PC-3 (cell line): ENCODE measurements around the gene FLRT1. TPM values are rescaled to one million over a fixed set of nuclear protein-coding genes. Genes with fewer than 3 reads are reported as not detected.

Source experiments
- ATAC-seq: fragments of 200-7000 bp; cut with Tn5 transposase; 2 replicates; pipeline ENCODE4 v1.9.1; 2020; ENCODE audit warnings: mild to moderate bottlenecking, moderate library complexity
- BruUV-seq: library from RNA; stranded (reverse); fragments of 400-500 nt; replicated peaks from 2 replicates; lab custom pipeline; 2021; lab: Mats Ljungman, UMichigan
- CTCF ChIA-PET: fragments of 300-600 bp; sonication (Branson Sonifier 250); formaldehyde crosslinking; loops from one replicate; lab custom pipeline; 2022; ENCODE audit warnings: antibody characterized with exemption; lab: Charles Lee
- POLR2A ChIA-PET: fragments of 300-600 bp; sonication (Branson Sonifier 250); formaldehyde crosslinking; loops from one replicate; lab custom pipeline; 2022; ENCODE audit warnings: antibody characterized with exemption; ENCODE audit not compliant: unreplicated experiment; lab: Charles Lee
- DNase-seq: peaks from one replicate; pipeline ENCODE4 v3.0.0-alpha.2; 2015
- H2AFZ ChIP-seq: fragments of 300-600 bp; sonication (generic); 2 replicates; pipeline ENCODE4 v1.6.0; 2016; ENCODE audit warnings: antibody characterized with exemption, low read length
- H3F3A ChIP-seq: fragments of 300-600 bp; sonication (generic); one replicate; pipeline ENCODE4 v1.6.0; 2017; ENCODE audit warnings: antibody characterized with exemption, low read length, control low read depth, mild to moderate bottlenecking; ENCODE audit not compliant: unreplicated experiment
- H3K27ac ChIP-seq: fragments of 300-600 bp; sonication (generic); 2 replicates; pipeline ENCODE4 v1.5.1; 2016; ENCODE audit warnings: mild to moderate bottlenecking, low read length
- H3K27me3 ChIP-seq: fragments of 300-600 bp; sonication (generic); 2 replicates; pipeline ENCODE4 v1.6.1; 2016; ENCODE audit warnings: low read length, mixed read lengths
- H3K36me3 ChIP-seq: fragments of 300-600 bp; sonication (generic); 2 replicates; pipeline ENCODE4 v1.6.1; 2016; ENCODE audit warnings: low read depth, mixed run types, low read length, mixed read lengths
- H3K4me1 ChIP-seq: fragments of 300-600 bp; sonication (generic); 2 replicates; pipeline ENCODE4 v1.5.1; 2016; ENCODE audit warnings: low read length; ENCODE audit not compliant: insufficient read depth
- H3K4me2 ChIP-seq: fragments of 300-600 bp; sonication (generic); 2 replicates; pipeline ENCODE4 v1.6.0; 2016; ENCODE audit warnings: low read length
- H3K4me3 ChIP-seq: fragments of 300-600 bp; sonication (generic); 2 replicates; pipeline ENCODE4 v1.5.1; 2016; ENCODE audit warnings: mild to moderate bottlenecking, low read length, mixed read lengths
- H3K79me2 ChIP-seq: fragments of 300-600 bp; sonication (generic); 2 replicates; pipeline ENCODE4 v1.6.1; 2017; ENCODE audit warnings: low read length, mixed read lengths
- H3K9ac ChIP-seq: fragments of 300-600 bp; sonication (generic); 2 replicates; pipeline ENCODE4 v1.6.0; 2016; ENCODE audit warnings: mild to moderate bottlenecking, low read length
- H3K9me2 ChIP-seq: fragments of 300-600 bp; sonication (generic); replicated peaks from 2 replicates; pipeline ENCODE4 v1.6.1; 2016; ENCODE audit warnings: mixed run types, low read length, mixed read lengths
- H3K9me3 ChIP-seq: fragments of 300-600 bp; sonication (generic); 2 replicates; pipeline ENCODE4 v1.6.1; 2016; ENCODE audit warnings: low read length, mixed read lengths
- H4K20me1 ChIP-seq: fragments of 300-600 bp; sonication (generic); 2 replicates; pipeline ENCODE4 v1.6.1; 2016; ENCODE audit warnings: low read length, mixed read lengths
- EZH2 ChIP-seq: fragments of 300-600 bp; sonication (generic); IDR thresholded peaks from one replicate; pipeline ENCODE4 v1.6.1; 2017; ENCODE audit warnings: antibody characterized with exemption, mild to moderate bottlenecking, low read length; ENCODE audit not compliant: unreplicated experiment
- EZH2phosphoT487 ChIP-seq: fragments of 300-600 bp; sonication (generic); IDR thresholded peaks from 2 replicates; pipeline ENCODE4 v1.6.1; 2018; ENCODE audit warnings: mild to moderate bottlenecking, antibody characterized with exemption, low read length, borderline replicate concordance
- intact Hi-C: fragments of 100-400 bp; cut with micrococcal nuclease; formaldehyde crosslinking; loops from 2 replicates; pipeline ENCODE4 v1.9.0; 2023
- total RNA-seq: library from RNA; depleted of rRNA; stranded (reverse); fragments of >200 nt; gene quantifications from 2 replicates; pipeline ENCODE4 v1.2.3, GENCODE V29; 2014
- TF ChIP-seq, protein P1 (sequence below): fragments of 300-600 bp; sonication (generic); conservative IDR thresholded peaks from 2 replicates; pipeline ENCODE4 v1.5.1; 2017; ENCODE audit warnings: antibody characterized with exemption, low read depth, mild to moderate bottlenecking, low read length

The FLRT1 gene
- total RNA-seq, 1 experiment from 2014 or later: not detected

DNA sequence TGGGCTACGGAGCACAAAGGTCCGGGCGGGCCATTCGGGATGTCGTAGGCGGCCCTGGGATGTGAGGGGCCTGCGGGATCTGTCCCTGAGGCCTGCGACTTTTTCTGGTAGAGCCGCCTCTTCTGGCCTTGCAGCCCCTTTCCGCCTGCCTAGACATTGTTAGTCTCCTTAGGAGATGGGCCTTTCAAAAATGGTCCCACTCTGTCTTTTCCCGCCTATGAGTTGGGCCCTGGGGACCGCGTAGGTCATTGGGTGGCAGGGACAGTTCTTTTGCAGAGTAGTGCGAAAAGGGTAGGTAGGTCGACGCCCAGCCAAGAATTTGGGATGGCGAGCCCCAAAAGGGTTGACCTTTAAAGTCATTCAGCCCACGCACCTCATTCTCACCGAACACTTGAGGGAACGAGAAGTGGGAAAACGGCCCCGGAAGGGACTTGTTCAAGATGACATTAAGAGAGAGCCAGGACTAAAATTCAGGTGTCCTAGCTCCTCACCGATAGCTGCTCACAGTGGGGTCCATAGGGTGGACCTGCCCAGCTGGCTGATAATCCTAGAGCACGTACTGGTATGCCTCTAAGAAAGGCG lies 48.7 kb upstream of the FLRT1 start:
- Histone ChIP-seq H4K20me1 (peaks cover 16% of the 10 kb centered on the region), H3K9ac (peak overlapping the region; percentile 90), H2AFZ (no peak overlapping the region), H3K4me2 (peak overlapping the region; percentile 99), H3K27ac (peak overlapping the region; percentile 62; the same call in 1 of the 2 replicates), H3K36me3 (peaks cover 28% of the 10 kb centered on the region), H3K4me3 (peak overlapping the region; percentile 90), H3K27me3 (no peaks in the 10 kb centered on the region), H3F3A (no peaks in the 10 kb centered on the region), H3K79me2 (peaks cover 46% of the 10 kb centered on the region), H3K9me2 (no peaks in the 10 kb centered on the region), H3K9me3 (no peaks in the 10 kb centered on the region), H3K4me1 (peaks cover 23% of the 10 kb centered on the region)
- CTCF ChIA-PET: no interaction called here
- TSS peak; percentile 67 for BruUV-seq
- POLR2A ChIA-PET: no interaction called here
- no peak for DNase-seq
- no peak for TF ChIP-seq EZH2phosphoT487
- no peak for TF ChIP-seq EZH2
- TF ChIP-seq, protein P1, sequence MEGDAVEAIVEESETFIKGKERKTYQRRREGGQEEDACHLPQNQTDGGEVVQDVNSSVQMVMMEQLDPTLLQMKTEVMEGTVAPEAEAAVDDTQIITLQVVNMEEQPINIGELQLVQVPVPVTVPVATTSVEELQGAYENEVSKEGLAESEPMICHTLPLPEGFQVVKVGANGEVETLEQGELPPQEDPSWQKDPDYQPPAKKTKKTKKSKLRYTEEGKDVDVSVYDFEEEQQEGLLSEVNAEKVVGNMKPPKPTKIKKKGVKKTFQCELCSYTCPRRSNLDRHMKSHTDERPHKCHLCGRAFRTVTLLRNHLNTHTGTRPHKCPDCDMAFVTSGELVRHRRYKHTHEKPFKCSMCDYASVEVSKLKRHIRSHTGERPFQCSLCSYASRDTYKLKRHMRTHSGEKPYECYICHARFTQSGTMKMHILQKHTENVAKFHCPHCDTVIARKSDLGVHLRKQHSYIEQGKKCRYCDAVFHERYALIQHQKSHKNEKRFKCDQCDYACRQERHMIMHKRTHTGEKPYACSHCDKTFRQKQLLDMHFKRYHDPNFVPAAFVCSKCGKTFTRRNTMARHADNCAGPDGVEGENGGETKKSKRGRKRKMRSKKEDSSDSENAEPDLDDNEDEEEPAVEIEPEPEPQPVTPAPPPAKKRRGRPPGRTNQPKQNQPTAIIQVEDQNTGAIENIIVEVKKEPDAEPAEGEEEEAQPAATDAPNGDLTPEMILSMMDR: no peak
- intact Hi-C loops: no loop called here
- ATAC-seq: no peak

DNA sequence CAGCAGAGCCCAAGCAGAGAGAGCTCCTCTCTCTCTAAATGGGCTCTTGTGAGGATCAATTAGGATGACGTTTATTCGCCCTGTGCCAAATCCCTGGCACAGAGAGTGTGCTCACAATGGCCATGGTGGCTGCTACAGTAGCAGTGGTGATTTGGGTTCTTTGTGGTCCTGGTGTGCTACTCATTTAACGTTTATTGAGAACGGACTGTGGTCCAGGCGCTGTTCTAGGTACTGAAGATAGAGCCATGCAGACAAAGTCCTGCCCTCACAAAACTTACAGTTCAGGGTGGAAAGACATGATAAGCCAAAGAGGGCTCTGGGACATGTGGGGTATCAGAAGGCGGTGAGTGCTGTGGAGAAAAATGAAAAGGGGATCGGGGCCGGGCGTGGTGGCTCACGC lies 44.2 kb upstream of the FLRT1 start:
- Histone ChIP-seq H2AFZ (no peak overlapping the region), H3K36me3 (peaks cover 42% of the 10 kb centered on the region), H3K9me3 (no peaks in the 10 kb centered on the region), H3K27ac (no peak overlapping the region), H3K4me3 (no peak overlapping the region), H3F3A (no peaks in the 10 kb centered on the region), H3K79me2 (peaks cover 32% of the 10 kb centered on the region), H3K4me2 (no peak overlapping the region), H3K9ac (no peak overlapping the region), H3K27me3 (no peaks in the 10 kb centered on the region), H4K20me1 (peaks cover 16% of the 10 kb centered on the region), H3K9me2 (no peaks in the 10 kb centered on the region), H3K4me1 (peaks cover 9% of the 10 kb centered on the region)
- ChIA-PET POLR2A (no interaction called here), CTCF (no interaction called here)
- no TSS peak for BruUV-seq
- intact Hi-C loops: no loop called here
- ATAC-seq (no peak), DNase-seq (no peak)
- TF ChIP-seq, protein P1: no peak
- TF ChIP-seq EZH2 (no peak), EZH2phosphoT487 (no peak)

DNA sequence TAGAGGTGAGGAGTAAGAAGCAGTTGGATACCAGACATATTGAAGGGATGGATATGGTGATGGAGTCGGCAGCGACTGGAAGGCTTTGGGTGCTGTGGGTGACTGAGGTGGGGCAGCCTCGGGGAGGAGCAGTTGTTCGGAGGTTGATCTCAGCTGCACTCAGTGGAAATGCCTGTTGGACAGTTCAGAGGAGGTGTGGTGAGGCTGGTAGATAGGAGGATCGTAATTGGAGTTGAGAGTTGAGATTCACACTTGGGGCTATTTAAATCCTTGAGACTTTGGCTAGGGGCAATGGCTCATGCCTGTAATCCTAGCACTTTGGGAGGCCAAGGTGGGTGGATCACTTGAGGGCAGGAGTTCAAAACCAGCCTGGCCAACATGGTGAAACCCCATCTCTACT lies 42.6 kb upstream of the FLRT1 start:
- Histone ChIP-seq H4K20me1 (peaks cover 3% of the 10 kb centered on the region; the same call in 1 of the 2 replicates), H3K27me3 (no peaks in the 10 kb centered on the region), H3K9me2 (no peaks in the 10 kb centered on the region), H3K9ac (no peak overlapping the region), H3K4me3 (no peak overlapping the region), H3K79me2 (peaks cover 16% of the 10 kb centered on the region), H3K27ac (no peak overlapping the region), H3K4me1 (no peaks in the 10 kb centered on the region), H3F3A (no peaks in the 10 kb centered on the region), H3K36me3 (peaks cover 56% of the 10 kb centered on the region), H3K4me2 (no peak overlapping the region), H3K9me3 (no peaks in the 10 kb centered on the region), H2AFZ (no peak overlapping the region)
- POLR2A ChIA-PET: no interaction called here
- intact Hi-C loops: no loop called here
- BruUV-seq: no TSS peak
- DNase-seq: no peak
- no peak for TF ChIP-seq EZH2
- TF ChIP-seq, protein P1: no peak
- TF ChIP-seq EZH2phosphoT487: no peak
- CTCF ChIA-PET: no interaction called here
- ATAC-seq: no peak
